Small intestine (tissue), 7 donors: ENCODE measurements around the gene DNAH8. TPM values are rescaled to one million over a fixed set of nuclear protein-coding genes. Genes with fewer than 3 reads are reported as not detected.
A peak's percentile ranks its signal among the peaks of the same experiment; 100 is the strongest.

Source experiments
- DNase-seq, 2 donors: peaks; one replicate each; pipeline versions ENCODE4 v3.0.0 to v3.0.0-alpha.2; 2013
- FAIRE-seq: peaks from 2 replicates; lab custom pipeline; 2012; peaks lifted over from hg19 to GRCh38; lab: Jason Lieb, UNC
- H3K27ac ChIP-seq, 3 donors: one replicate each; pipeline ENCODE4 v1.5.1; 2013; ENCODE audit warnings: low read length in 2 of 3, mild to moderate bottlenecking in 2 of 3, control low read depth in 1 of 3, inconsistent platforms in 1 of 3, low read depth in 1 of 3, moderate library complexity in 1 of 3
- H3K27me3 ChIP-seq, 3 donors: one replicate each; pipeline ENCODE4 v1.6.1; 2013; ENCODE audit warnings: low read length in 3 of 3, inconsistent platforms in 1 of 3; ENCODE audit not compliant: control insufficient read depth in 3 of 3, insufficient read depth in 3 of 3
- H3K36me3 ChIP-seq, 3 donors: one replicate each; pipeline ENCODE4 v1.6.1; 2013; ENCODE audit warnings: low read length in 3 of 3, inconsistent platforms in 1 of 3, low read depth in 1 of 3, mild to moderate bottlenecking in 1 of 3, moderate library complexity in 1 of 3; ENCODE audit not compliant: control insufficient read depth in 3 of 3, insufficient read depth in 2 of 3
- H3K4me1 ChIP-seq, 3 donors: one replicate each; pipeline ENCODE4 v1.6.1; 2013; ENCODE audit warnings: low read length in 2 of 3, inconsistent platforms in 1 of 3, low read depth in 1 of 3, mild to moderate bottlenecking in 1 of 3, moderate library complexity in 1 of 3; ENCODE audit not compliant: control insufficient read depth in 3 of 3, insufficient read depth in 2 of 3
- H3K4me3 ChIP-seq, 3 donors: one replicate each; pipeline ENCODE4 v1.5.1; 2013; ENCODE audit warnings: low read length in 3 of 3, control low read depth in 1 of 3, inconsistent platforms in 1 of 3, low read depth in 1 of 3, mild to moderate bottlenecking in 1 of 3, moderate library complexity in 1 of 3
- H3K9me3 ChIP-seq, 2 donors: one replicate each; pipeline ENCODE4 v1.6.1; 2013; ENCODE audit warnings: low read depth in 1 of 2, low read length in 1 of 2; ENCODE audit not compliant: control insufficient read depth in 2 of 2, insufficient read depth in 1 of 2
- WGBS, 3 donors: extraction: QIAGEN DNeasy Blood & Tissue Kit; methylation state at CpG; one replicate each; pipeline ENCODE4 v1.1.7; 2013; 5-methylcytosine and 5-hydroxymethylcytosine counted together
- polyA plus RNA-seq, 4 donors: library from polyadenylated mRNA; stranded (reverse) in 3 of 4; unstranded in 1 of 4; fragments of 200-250 nt in 3 of 4; fragments of 120-200 nt in 1 of 4; gene quantifications; one replicate each; pipeline versions ENCODE4 v1.2.1 to v1.2.3, GENCODE V29; 2013
- donor health status: healthy with polysubstance abuse.
- donor health status: control.
- donor health status: control.
- donor health status: Bipolar disorder and iron deficiency.
- donor health status: healthy.

Gene DNAH8
- polyA plus RNA-seq, 4 donors = under 0.01 to 0.01 (median 0.01) TPM; not detected in 1

DNA sequence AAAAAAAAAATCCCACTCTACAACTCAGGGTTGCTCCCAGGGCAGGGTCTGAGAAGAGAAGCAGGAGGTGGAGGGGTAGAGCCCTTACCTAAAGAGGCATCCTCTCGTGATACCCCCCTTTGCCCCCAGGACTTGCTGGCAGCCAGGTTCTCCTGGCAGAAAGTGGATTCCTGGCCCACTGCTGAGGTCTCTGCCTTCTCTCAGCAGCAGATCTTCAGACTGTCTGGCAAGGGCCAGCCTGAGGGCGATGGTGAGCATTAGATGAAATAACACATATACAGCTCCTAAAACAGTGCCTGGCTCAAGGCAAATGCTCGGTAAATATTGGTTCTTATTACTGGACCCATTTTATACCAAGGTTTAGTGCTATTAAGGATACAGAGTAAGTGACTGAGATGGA is 328.7 kb downstream of the DNAH8 start:
- H3K9me3 ChIP-seq = no peaks in the 10 kb centered on the region
- H3K36me3 ChIP-seq = no peaks in the 10 kb centered on the region
- H3K4me3 ChIP-seq = no peak overlapping the region
- no peak overlapping the region for H3K27ac ChIP-seq
- no peak for DNase-seq
- peaks cover 0 to 31% (median 13%) of the 10 kb centered on the region in 3 donors for H3K27me3 ChIP-seq
- no peak for FAIRE-seq
- no peaks in the 10 kb centered on the region for H3K4me1 ChIP-seq
- WGBS, 3 donors = 80 to 89% (median 88%) methylated on average over 3 of the region's 3 CpGs

DNA sequence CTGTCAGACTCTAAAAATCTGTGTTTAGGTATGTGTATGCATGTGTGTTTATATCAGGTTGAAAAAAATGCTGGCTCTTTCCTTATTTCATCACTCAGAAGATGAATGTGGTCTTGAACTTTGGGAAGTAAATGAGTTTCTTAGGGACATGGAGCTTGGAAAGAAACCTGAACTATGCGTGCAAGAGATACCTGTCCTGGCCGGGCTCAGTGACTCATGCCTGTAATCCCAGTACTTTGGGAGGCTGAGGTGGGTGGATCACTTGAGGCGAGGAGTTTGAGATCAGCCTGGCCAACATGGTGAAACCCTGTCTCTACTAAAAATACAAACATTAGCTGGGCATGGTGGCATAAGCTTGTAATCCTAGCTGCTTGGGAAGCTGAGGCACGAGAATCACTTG is 329.1 kb downstream of the DNAH8 start:
- H3K9me3 ChIP-seq = no peaks in the 10 kb centered on the region
- no peak overlapping the region for H3K4me3 ChIP-seq
- H3K36me3 ChIP-seq = no peaks in the 10 kb centered on the region
- FAIRE-seq (no peak), DNase-seq (no peak)
- no peak overlapping the region for H3K27ac ChIP-seq
- peaks cover 0 to 34% (median 12%) of the 10 kb centered on the region in 3 donors for H3K27me3 ChIP-seq
- 70 to 87% (median 81%) methylated on average over 4 of the region's 4 CpGs for WGBS, 3 donors
- H3K4me1 ChIP-seq = no peaks in the 10 kb centered on the region

DNA sequence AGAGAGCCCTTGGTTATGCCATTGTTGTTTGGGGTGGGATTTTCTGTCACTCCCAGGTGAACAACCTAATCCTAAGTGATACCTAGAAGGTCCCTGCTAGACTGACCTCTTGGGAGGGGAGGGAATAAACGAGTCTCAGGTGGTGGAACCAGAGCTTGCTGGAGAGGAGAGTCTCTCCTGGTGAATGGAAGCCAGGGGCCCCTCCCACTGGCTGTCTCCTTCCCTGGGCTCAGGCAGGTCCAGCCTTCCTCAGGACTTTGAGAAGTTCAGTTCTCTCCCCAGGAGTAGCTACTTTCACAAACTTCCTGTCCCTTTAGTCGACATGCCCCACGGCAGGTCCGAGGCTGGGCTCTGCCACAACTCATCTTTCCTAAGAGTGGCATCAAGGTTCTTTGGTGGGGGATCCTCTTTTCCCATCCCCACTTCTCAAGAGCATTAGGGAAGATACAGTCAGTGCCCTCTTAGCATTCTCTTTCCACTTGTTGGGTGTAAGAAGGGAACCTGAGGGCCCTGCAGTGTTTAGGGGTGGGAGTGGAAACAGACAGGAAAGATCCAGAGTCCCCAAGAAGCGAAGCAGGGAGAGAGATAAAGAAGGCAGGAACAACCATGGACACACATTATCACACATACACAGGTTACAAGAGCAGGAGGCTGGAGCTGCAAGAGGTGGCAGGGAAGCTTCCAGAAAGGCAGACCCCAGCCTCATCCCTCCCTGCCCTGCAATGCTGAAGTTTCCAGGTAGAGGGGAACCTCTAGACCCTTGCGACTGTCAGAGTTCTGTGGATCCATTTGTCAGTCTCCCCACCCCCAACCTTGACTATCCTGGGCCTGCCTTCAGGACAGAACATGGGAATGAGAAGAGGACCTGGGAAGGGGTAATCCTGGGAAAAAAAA is 332.6 kb downstream of the DNAH8 start:
- FAIRE-seq = no peak

DNA sequence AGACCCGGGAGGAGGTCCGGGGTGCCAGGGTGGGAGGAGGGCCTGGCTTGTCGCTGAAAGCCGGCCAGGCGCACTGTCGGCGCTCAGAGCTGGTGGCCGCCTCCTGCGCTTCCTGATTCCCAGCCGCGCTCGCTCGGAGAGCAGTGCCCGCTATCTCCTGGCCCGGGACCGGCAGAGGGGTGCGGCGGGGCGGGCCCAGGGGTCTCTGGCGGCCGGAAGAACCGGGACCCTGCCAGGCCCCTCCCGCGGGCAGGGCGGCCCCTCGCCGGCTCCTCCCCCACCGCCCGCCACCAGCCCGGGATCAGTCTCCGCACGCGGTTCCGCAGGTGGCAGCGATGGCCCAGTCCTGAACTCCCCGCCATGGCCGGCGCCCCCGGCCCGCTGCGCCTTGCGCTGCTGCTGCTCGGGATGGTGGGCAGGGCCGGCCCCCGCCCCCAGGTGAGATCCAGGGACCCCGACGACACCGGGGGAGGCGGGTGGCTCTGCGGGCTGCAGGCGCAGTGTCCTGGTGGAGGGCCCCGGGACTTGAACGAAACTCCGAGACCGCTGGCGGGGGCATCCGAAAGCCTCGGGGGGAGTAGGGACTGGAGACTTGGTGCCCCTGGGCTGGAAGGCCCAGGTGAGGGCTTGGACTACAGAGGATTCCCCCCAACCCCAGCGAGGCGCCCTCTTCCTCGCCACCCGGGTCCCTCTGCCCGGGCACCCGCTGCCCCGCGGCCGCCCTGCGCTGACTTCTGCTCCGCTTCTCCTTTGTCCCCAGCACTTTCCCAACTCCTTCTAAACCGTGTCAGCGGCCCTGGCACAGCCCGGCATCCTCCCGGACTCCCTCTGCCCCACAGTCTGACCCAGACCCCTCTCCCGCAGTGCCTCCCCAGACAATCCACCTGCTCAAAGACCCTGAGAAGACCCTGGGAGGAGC is 333.6 kb downstream of the DNAH8 start, which contains the start of gene GLP1R:
GLP1R (plus strand) TSS at position 301 of the 919 bp plus-strand sequence; CDS start at position 361, 60 bp downstream.
- WGBS, 3 donors = 2 to 3% (median 3%) methylated on average over 50 to 74 of the region's 74 CpGs
- no peaks in the 10 kb centered on the region for H3K36me3 ChIP-seq
- peak in 1 of 2 donors; percentile 45 for DNase-seq
- H3K4me3 ChIP-seq = peak within 1 kb of the TSS in 2 of 3 donors; percentile 24 to 46
- H3K4me1 ChIP-seq = peaks cover 0 to 8% (median 2%) of the 10 kb centered on the region in 3 donors
- H3K9me3 ChIP-seq = no peaks in the 10 kb centered on the region
- peaks cover 0 to 36% (median 9%) of the 10 kb centered on the region in 3 donors for H3K27me3 ChIP-seq
- H3K27ac ChIP-seq = no peak within 1 kb of the TSS
- FAIRE-seq = no peak

More for the DNA sequence above, 332.6 kb downstream of the DNAH8 start:
- H3K9me3 ChIP-seq = no peaks in the 10 kb centered on the region
- H3K4me3 ChIP-seq = no peak overlapping the region
- H3K27me3 ChIP-seq = peaks cover 0 to 38% (median 9%) of the 10 kb centered on the region in 3 donors
- no peak overlapping the region for H3K27ac ChIP-seq
- no peaks in the 10 kb centered on the region for H3K36me3 ChIP-seq
- H3K4me1 ChIP-seq = no peaks in the 10 kb centered on the region
- DNase-seq = no peak
- WGBS, 3 donors = 54 to 64% (median 59%) methylated on average over 6 of the region's 6 CpGs

DNA sequence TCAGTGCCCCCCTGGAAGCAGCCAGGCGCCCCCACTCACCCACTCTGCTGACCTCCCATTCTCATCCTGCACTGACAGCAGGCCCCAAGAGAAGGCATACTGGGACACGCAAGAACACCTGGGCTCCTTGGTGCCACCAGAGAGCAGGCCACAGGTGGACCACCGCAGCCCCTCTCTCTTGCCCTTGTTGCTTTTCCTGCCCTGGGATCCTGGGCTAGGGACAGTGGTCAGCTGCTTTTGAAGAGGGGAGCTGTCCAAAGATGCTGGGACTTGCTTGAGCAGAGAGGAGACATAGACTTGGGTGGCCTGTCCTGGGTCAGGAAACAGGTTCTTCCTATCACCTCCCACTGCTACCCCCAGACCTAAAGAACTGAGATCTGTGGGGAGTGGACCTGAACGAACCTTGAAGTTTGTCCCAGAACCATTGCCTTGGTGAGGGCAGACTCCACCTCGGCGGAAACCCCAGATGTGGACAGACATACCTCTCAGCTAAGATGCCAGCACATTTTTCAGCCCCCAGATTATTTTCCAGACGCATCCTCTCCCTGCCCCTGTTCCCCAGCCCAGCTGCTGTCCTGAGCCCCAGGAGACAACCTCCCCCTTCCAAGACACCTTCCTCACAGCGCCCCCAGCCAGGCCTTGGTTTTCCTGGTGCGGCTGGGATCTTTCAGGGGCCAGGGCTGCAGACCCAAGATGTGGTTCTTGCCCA is 334.6 kb downstream of the DNAH8 start:
- Histone ChIP-seq H3K4me1 (peaks cover 4 to 17% (median 4%) of the 10 kb centered on the region in 3 donors), H3K9me3 (no peaks in the 10 kb centered on the region), H3K27ac (no peak overlapping the region), H3K27me3 (peaks cover 0 to 34% (median 9%) of the 10 kb centered on the region in 3 donors), H3K36me3 (no peaks in the 10 kb centered on the region), H3K4me3 (no peak overlapping the region)
- DNase-seq = no peak
- WGBS, 3 donors = 81 to 86% (median 85%) methylated on average over 9 of the region's 9 CpGs
- FAIRE-seq = no peak

DNA sequence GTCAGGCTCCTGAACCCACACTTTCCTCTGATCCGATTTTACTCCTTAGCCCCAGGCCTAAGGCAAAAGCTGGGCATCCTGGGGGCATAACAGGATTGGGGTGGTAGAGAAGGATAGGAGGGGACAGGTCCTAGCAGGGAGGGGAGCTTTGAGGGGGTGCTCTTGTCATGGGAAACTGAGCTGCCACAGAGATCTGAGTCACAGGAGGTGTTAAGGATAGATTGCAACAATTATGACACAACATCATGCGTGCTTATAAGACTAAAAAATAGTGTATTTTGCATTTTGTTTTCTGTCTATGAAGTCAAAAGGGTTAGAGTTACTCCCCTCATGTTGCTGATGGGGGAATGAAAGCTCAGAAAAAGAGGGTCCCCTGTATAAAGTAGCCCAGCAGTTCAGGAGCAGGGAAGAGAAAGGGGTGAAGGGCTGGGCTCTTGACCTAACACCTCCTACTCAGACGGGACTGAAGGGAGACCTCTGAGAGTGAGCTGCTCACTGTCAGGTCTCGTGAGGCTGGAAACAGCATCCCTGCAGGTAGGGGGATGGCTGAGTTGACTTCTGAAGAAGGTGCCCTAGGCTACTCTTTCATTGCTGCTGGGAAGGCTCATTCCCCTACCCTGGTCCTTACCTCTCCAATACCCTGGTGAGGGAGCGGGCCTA is 335.5 kb downstream of the DNAH8 start:
- DNase-seq (no peak), FAIRE-seq (no peak)
- no peak overlapping the region for H3K4me3 ChIP-seq
- H3K27me3 ChIP-seq = peaks cover 0 to 34% (median 9%) of the 10 kb centered on the region in 3 donors
- peaks cover 4 to 19% (median 4%) of the 10 kb centered on the region in 3 donors for H3K4me1 ChIP-seq
- no peak overlapping the region for H3K27ac ChIP-seq
- WGBS, 3 donors = 80 to 91% (median 84%) methylated on average over 5 of the region's 5 CpGs
- no peaks in the 10 kb centered on the region for H3K9me3 ChIP-seq
- no peaks in the 10 kb centered on the region for H3K36me3 ChIP-seq

DNA sequence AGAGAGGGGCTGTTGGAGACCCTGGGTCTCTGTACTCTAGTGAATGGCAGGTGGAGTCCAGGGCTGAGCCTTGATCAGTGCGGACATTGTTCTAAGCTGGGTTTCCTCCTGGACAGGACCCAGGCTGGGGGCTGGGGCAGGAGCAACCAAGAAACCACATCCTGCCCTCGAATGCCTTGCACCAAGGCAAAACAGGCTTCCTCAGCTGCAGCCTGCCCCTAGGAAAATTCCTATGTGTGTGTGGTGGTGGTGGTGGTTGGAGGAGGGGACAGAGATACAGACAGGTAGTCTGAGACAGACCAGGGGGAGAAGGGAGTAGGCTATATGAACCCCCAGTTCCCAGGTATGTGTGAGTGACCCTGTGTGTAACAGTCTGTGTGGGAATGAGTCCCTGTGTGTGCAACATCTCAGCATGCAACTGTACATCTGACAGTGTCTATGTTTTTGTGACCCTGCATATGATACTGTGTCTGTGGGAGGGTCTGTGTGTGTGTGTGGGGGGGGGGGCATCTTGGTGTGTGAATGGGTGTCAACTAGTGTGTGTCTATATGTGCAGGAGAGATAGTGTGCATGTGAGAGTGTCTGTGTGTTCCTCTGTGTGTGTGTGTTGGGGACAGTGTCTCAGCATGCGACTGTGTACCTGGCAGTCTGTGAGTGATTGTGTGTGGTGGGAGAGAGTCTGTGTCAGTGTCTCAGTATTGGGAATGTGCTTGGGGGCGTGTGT is 336.4 kb downstream of the DNAH8 start:
- 67 to 72% (median 71%) methylated on average over 4 of the region's 4 CpGs for WGBS, 3 donors
- H3K4me1 ChIP-seq = peaks cover 4 to 19% (median 4%) of the 10 kb centered on the region in 3 donors
- no peaks in the 10 kb centered on the region for H3K9me3 ChIP-seq
- H3K4me3 ChIP-seq = no peak overlapping the region
- peaks cover 0 to 32% (median 9%) of the 10 kb centered on the region in 3 donors for H3K27me3 ChIP-seq
- DNase-seq (no peak), FAIRE-seq (no peak)
- H3K36me3 ChIP-seq = no peaks in the 10 kb centered on the region
- no peak overlapping the region for H3K27ac ChIP-seq
